LNCAP (cell line): ENCODE measurements around the gene GYS2.

Experiments
- CTCF ChIP-seq: fragments of 450-650 bp; IDR thresholded peaks from 2 replicates; pipeline ENCODE4 v1.5.1; 2017; ENCODE audit warnings: mild to moderate bottlenecking

GYS2 gene

DNA sequence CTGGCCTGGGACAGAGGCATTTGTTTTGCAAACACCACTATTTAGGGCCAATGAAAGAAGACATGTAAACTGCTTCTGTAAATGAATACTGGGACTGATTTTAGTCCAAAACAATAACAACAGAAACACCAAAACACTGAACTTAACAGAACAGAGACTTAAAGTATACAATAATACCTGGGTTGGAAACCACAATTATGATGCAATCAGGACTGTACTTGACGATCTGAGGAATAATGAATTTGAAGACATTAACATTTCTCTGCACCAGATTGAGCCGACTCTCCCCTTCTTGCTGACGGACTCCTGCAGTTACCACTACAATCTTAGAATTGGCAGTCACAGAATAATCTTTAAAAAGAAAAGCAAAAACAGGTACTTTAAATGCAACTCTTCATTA is 39.1 kb upstream of the GYS2 start:
- no peak for TF ChIP-seq CTCF

- TF ChIP-seq CTCF, result no peak
Observed at GRCh38 chr12:21642707-21643389, 38.2 kb upstream of the GYS2 start.

DNA sequence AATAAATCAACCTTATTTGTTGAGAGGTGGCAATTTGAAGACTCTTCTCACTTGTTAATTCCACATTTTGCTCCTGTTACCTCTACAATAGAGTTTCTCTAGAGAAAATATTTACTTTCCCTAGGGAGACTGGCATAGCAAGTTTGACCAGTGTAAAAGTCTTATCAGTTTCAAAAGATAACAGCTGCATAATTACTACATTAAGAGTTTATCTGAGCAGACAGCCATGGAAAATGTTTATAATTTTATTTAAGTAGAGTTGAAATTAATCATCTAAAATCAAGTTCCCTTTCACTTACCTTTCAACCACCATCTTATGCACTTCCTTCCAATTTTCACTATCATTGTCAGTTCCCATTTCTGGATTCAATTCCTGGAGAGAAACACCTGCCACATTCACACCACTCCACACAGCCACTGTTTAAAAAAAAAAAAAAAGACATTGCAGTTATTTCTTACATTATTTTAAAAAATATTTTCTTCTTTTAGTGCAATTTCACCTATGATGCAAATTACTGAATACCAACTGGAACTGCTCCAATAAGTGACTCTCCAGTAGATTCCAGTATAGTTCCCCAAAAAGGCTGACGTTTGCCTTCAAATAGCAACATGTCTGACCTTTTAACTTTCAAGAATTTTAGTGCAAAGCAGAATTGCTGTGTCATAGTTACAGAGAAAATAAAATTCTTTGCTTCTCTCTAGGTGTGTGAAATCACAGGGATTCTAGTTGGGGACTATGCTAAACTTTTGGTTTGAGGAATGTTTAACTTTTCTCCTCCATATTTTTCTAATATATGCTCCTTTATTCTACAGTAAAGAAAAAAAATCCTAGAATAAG is 33.6 kb upstream of the GYS2 start:
- no peak for TF ChIP-seq CTCF

DNA sequence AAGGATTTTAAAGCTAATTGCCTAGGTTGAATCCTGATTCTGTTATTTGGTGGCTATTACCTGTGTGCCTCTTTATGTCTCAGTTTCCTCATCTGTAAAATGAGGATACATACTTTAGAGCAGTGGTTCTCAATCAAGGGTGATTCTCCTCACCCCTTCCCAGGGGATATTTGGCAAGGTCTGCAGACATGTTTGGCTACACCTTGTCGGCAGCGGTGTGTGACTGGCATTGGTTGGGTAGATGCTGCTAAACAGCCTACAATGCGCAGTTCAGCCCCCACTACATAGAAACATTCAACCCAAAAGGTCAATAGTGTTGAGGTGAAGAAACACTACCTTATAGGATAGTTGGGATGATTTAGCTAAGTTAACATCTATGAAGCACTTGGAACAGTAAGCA is 29.6 kb upstream of the GYS2 start:
- no peak for TF ChIP-seq CTCF

DNA sequence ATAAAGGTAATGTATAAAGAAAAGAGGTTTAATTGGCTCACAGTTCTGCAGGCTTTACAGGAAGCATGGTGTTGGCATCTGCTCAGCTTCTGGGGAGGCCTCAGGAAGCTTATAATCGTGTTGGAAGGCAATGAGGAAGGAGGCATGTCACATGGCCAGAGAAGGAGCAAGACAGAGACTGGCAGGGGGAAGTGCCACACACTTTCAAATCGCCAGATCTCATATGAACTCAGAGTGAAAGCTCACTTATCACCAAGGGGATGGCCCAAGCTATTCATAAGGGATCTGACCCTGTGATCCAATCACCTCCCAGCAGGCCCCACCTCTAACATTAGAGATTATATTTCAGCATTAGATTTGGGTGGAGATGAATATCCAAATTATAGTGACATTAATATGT is 26.7 kb upstream of the GYS2 start:
- no peak for TF ChIP-seq CTCF

GRCh38 chr12:21627924-21628323 is 23.3 kb upstream of the GYS2 start:
- no peak for TF ChIP-seq CTCF

GRCh38 chr12:21618566-21618965 is 13.9 kb upstream of the GYS2 start:
- no peak for TF ChIP-seq CTCF
